SIG-M5 treated with dmso at 0.1 percent for 504 hours (cell line): ENCODE results near the gene NECTIN1.
"Not testable (repeated sequence)": the region's sequence is repeated elsewhere in the genome, so short reads cannot be mapped to it uniquely, and the experiment has no call there.

Source experiments
- DNase-seq: peaks from one replicate; lab custom pipeline; 2025; ENCODE audit not compliant: unreplicated experiment; lab: John Stamatoyannopoulos, UW

The NECTIN1 gene

DNA sequence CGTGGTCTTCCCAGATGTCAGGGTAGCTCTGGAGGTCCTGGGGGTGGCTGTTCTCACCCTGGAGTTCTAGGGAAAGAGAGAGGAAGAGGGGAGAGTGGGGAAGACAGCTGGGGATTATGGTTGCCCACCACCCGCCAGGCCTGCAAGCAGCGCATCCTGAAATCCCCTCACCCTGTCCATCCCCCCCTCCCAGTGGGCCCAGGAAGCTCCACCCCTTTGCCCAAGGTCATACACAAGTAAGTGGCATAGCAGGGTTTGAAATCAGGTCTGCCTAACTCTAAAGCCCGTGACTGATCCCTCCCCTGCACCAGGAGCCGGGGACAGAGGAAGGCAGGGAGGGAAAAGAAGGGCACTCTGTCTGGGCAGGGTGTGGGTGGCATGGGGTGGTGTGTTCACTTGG is 105.3 kb downstream of the NECTIN1 start:
- no peak for DNase-seq

DNA sequence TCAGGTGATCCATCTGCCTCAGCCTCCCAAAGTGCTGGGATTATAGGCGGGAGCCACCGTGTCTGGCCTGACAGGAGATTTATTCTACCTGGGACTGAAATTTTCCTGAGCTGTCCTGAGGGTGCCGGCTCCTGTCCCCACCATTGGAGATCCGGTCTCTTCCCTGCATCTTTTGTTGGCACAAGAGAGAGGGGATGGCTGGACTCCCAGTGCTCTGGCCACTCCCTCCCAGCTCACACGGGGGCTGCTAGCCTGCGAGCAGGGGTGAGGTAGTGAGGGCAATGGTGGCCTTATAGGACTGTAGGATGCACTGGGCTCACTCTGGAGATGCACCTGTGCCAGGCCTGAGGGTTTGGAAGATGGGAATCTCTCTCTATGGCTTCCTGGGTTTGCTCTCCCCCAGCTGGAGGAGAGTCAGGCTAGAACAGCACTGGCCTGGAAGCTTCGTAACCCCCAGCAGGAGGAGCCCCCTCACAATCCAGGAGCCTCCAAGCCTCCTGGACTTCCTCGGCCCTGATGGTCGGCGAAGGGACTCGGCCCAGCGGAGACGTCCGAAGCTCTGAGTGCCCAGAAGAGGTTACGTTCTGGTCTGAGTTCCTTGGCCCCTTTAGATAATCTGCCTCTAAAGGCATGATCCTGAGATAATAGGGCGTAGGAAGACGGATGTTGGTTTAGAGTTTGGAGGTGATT is 106.4 kb downstream of the NECTIN1 start:
- DNase-seq = no peak

DNA sequence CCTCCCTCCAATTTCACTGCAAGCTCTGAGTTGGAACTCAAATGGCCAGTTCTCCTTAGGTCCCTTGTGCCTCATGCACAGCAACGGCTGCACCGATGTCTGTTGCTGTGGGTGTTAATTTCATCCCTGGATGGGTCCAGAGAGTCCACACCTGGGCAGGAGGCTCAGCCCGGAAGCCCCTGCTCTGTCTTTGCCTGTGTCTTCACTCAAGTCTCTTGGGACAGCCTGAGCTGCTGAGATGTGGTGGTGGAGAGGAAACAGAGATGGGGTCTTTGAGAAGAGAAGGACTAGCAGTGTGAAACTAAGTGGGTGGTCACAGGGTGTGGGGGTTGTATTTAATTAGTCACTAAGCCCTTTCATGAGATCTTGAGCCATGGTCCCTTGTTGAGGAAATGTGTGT is 109.3 kb downstream of the NECTIN1 start:
- no peak for DNase-seq

DNA sequence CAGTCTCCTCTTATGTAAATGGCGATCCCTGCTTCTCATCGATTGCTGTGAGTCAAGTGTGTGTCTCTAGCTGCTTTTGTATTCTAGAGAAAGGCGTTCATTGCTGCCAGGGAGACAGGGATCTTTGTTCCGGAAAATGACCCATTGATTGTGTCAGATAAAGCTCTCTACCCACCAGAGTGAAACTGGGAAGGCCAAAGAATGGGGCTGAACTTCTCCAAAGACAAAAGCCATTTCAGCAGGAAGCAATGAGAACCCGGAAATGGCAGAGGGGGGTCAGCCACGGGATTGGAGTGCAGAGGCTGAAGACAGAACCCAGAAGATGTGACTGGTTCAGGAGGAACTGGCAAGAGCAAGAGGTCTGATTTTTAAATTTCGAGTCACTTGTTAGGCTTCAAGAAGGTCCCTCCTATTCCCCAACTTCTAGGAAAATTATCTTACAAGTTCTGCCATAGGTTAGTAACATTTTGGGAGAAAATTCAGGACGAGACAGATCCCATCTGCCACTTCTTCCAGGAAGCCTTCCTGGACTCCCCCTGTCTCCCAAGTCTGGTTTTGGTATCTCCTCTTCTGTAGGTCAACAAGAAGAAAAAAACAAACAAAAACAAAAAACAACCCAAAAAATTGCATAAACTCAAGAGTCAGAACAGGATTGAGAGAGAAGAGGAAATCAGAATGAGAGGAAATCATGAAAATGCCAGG is 110.6 kb downstream of the NECTIN1 start:
- peak; percentile 13 for DNase-seq

DNA sequence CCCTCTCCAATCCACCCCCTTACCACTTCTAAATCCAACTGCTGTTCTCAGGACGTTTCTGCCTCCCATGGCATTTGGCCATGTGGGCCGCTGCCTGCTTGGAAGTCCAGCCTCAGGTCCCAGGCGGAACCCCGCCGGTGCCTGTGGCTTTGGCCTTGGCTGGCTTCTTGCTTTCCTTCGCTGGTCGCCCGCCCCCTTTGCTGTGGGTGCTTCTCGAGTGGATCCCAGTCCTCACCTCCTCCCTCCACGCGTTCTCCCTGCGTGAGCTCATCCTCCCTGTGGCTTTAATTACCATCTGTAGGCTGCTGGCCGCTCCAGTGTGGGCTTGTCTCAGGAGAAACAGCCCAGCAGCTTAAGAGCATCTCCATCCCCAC is 111.7 kb downstream of the NECTIN1 start:
- no peak for DNase-seq

DNA sequence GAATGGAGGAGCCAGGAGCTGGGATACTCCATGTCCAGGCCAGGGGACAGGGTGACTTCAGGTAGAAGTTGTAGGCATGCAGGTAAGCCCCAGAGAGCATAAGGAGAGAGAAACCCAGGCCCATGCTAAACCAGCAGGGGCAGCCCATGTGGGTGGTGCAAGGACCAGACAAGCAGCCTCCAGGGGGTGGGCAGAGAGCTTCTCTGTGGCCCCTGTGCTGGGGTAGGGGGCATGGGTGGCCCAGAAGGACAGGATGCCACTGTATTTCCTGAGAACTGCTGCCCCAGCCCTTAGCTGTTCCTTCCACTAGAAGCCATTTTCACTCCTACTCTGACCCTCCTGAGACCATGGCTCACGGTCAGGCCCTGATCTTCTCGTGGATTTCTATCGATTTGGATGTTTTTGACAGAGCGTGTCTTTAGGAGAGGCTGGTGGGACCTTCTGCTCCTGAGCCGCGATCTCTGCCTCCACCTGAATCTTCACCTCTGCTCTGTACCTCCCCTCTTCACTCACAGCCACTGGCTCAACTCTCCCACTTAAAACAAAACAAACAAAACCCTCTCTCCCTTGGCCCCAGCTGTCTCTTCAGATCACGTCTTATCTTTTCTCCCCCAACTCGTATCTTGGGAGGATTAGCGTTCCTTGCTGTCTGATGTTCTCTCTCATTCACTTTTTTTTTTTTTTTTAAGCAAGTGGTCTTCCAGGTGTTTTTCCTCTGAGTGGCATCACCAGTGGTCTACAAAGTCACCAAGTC is 112.2 kb downstream of the NECTIN1 start:
- DNase-seq = no peak

DNA sequence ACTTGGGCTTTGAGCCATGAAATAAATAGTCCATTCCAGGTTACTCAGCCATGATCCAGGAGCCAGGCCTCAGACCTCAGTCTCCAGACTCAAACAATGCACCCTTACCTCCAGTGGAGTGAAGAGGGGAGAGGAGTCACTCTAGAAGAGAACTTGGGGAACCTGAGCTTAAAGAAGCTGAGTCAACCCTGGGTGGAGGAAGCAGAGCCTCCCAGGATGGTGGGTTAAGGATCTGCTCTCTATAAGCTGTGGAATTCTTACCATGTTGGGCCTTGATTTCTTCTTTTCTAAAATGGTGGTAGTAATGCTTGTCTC is 113.2 kb downstream of the NECTIN1 start:
- DNase-seq = no peak

DNA sequence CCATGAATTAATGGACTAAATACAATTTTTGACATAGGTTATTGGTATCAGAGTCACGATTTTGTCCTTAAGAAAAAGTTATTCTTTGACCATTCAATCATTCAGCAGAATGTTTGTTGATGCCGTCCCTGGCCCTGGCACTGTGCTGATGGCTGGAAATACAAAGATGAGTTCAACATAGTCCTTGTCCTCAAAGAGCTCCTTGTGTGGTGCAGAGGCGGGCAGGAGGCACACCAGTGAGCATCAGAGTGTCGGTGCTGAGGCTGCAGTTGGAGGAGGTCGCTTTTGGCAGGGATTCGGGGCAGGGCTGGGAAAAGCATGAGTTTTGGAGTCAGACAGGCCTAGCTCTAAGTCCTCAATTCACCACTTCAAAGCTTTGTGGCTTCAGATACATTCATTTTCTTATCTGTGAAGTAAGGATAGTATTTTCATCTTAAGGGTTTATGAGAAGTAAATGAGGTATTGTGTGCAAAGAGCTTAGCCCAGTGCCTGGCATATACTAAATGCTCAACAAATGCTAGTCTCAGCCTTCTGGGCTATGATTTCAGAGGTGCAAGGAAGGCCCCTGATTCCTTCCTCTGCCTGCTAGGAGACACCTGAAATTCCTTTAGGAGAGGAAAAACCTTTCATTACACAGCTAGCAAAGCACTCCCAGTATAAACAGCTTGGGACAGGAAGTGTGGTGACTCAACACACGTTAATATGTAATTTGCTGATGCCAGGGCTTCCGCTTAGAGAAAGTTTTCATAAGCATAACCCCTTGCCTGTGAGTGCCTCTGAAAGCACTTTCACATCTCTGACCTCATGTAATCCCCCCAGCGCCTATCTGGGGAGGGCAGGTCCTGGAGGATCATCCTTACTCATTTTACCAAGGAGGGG is 113.8 kb downstream of the NECTIN1 start:
- DNase-seq = no peak

DNA sequence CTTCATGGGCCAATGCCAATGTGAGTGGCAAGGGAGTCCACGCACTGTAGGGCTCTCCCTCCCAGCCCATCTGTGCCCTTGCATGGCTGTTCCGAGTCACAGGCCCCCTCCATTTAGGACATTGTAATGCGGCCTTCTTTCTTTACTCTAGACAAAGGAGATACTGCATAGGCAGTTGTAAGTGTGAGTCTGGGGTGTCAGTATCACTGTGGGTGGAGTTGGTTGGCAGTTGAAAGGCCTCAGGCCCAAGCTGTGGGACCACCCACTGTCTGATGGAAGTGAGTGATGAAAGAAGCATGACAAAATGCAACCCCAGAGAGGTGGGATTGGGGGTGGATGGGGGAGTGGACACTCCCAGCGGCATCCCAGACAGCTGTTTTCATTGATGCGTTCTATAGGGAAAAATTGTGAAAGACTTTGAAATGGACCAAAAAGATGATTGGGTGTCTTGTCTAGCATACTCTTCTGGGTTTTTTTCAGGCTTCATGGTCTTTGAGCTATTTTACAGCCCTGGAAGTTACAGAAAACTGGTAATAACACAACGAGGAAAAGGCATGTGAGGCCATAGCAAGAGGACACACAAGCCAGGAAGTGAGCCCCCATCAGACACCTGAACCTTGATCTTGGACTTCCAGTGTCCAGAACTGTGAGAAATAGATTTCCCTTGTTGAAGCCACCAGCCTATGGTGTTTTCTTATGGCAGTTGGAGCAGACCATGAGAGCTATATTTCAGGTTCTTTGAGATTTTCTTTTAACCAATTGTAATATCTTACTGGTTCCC is 114.6 kb downstream of the NECTIN1 start:
- DNase-seq = no peak

DNA sequence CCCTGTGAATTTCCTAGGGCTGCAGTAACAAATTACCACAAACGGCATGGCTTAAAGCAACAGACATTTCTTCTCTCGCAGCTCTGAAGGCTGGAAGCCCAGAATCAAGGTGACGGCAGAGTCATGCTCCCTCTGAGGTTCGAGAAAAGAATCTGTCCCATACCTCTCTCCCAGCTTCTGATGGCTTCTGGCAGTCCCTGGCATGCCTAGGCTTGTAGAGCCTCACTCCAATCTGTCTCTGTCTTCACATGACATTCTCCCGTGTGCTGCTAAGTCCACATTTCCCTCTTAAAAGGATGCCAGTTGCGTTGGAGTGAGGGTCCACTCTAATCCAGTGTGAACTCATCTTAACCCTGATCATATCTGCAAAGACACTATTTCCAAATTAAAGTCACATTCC is 116.2 kb downstream of the NECTIN1 start:
- DNase-seq = no peak

DNA sequence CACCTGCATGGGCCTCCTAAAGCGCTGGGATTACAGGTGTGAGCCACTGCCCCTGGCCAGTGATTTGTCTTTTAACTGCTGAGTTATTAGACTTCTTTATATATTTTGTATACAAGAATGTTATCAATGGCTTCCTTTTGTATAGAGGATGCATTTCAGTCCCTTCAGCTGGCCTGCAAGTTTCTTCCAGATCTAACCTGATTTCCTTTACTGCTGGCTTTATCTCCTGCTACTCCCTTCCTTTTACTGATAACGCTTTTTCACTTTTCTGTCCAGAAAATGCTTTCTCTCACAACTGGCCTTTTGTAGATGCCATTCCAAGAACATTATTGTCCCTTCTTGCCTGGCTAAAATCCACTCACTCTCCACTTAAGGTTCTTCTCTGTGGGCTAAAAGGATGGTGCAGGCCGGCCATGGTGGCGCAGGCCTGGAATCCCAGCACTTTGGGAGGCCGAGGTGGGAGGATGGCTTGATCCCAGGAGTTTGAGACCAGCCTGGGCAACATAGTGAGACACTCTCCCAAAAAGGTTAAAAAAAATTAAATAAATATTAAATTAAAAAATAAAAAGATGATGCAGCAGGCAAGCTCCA is 118.1 kb downstream of the NECTIN1 start:
- no peak for DNase-seq

DNA sequence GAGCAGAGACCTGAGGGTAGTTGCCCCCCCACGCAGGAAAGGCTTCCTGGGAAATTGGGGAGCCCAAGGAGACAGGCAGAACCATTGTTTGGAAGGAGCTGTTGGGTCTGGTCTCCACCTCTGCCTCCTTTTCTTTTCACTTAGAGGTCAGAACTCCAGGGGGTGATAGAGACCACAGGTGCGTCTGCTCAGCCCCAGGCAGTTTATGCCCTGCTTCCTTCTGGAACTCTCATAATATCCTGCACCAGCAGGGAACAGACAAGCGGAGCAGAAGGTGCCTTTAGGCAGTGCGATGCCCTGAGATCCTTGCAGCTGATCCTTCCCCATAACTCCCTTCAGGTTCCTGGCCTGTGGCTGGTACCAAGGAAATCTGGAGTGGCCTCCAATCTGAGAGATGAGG is 120.2 kb downstream of the NECTIN1 start:
- DNase-seq = no peak

DNA sequence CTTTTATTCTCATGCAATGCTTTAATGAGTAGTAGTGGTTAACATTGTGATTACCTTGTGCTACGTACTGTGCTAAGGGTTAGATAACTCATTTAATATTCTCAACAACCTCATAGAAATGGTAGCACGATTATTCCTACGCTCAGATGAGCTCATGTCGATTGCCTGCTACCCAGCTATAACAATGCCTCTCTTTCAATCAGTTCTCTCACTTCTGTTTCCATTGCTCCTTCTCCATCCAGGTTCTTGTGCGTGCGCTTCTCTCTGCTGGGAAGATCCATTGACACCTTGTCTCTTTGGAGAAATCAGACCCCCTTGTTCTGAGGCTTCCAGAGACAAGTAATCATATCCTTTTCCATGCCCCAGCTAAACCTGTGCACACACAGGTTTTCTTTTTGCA is 120.8 kb downstream of the NECTIN1 start:
- DNase-seq = no peak

DNA sequence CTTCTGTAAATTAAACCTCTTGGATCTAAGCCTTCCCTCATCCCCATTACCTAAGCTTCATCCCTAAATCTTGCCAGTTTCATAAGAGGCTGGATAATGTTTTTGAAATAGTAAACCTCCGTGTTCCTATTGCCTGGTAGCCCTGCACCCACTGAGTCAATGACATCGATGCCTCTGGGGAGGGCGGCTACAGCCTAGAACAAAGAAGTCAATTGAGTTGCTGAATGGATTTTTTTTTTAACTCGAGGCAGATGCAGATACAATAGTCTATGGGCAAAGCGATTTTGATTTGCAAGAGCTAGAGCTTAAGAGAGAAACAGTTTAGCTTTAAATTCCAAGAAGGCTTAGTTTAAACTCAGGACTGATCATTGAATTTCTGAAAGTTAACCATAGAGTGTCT is 121.3 kb downstream of the NECTIN1 start:
- no peak for DNase-seq

DNA sequence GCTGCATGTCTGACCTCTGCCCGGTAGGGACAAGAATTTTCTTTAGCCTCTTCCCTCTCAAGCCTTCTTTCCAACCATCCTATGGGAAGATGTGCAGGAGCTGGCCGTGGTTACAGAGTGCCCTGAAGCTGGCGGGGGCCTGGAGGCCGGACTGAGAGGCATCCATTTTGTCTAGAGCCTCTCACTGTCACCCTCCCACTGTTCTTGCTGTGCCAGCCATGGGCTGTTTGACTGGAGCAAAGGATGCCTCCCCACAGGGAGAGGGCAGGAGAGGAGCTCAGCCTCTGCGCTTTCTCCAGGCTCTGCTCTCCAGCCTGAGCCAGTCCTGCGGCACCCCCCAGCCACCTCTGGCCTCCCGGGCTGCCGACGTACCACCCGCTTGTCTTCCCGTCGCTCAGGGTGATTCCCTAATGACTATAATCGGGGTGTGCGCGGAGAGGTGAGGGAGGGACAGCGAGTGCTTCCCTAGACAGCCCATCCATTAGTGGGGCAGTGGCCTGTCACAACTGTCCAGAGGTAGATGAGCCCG is 123.8 kb downstream of the NECTIN1 start:
- DNase-seq = no peak

DNA sequence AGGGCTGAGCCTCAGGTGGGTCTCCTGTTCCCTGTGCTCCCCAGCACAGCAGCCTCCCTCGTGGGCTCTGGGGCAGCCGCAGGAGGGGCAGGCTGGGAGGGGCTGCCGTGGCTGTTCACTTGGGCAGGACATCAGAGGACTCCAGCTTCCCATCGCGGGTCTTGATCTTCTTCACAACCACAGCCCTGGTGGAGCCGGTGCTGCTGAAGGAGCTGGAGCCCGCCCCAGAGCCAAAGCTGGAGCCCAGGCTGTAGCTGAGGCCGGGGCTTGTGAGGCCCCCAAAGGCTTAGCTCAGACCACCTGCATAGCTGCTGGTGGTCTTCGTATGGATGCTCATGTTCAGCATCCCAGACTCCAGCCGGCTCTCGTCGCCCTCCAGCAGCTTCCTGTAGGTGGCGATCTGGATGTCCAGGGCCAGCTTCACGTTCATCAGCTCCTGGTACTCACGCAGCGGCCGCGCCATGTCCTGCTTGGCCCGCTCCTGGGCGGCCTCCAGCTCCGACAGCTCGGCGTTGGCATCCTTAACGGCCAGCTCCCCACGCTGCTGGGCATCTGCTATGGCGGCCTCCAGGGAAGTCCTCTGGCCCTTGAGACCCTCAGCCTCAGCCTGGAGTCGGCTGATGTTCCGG is 126.1 kb downstream of the NECTIN1 start:
- no peak for DNase-seq

DNA sequence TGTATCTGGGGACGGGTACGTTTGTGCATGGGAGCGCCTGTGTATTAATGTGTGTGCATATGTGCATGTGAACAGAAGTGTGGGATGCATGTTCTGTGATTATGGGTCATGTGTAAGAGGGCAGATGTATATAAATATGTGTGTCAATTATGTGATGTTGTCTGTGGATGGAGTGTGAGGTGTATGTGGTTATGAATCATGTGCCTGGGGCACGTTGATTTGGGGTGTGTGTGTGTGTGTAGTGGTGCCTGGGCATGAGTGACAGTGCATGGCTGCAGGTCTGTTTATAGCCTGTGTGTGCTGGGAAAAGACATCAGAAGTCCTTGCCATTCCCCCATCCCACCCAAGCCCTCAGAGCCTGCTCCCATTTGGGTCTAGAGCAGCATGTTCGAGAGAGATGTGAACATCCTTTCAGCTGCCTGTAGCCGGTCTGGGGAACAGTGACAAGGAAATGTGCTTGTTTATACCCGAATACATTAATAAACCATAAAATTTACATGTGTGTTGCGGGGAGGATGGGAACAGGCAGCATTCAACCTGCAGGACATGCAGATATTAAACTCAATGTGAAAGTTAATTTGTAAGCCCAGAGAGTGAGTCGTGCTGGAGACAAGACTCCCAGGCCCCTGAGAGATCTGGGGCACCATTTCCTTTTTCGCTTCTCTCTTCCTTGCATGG is 129.0 kb downstream of the NECTIN1 start:
- no peak for DNase-seq

DNA sequence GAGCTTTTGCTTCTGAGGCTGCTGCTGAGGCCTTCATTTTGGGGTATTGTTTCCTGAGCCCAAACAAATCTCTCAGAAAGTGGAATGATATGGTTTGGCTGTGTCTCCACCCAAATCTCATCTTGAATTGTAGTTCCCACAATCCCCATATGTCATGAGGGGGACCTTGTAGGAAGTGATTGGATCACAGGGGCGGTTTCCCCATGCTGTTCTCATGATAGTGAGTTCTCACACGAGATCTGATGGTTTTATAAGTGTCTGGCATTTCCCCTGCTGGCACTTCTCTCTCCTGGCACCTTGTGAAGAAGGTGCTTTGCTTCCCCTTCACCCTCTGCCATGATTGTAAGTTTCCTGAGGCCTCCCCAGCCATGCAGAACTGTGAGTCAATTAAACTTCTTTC is 133.1 kb downstream of the NECTIN1 start:
- not testable (repeated sequence) for DNase-seq

DNA sequence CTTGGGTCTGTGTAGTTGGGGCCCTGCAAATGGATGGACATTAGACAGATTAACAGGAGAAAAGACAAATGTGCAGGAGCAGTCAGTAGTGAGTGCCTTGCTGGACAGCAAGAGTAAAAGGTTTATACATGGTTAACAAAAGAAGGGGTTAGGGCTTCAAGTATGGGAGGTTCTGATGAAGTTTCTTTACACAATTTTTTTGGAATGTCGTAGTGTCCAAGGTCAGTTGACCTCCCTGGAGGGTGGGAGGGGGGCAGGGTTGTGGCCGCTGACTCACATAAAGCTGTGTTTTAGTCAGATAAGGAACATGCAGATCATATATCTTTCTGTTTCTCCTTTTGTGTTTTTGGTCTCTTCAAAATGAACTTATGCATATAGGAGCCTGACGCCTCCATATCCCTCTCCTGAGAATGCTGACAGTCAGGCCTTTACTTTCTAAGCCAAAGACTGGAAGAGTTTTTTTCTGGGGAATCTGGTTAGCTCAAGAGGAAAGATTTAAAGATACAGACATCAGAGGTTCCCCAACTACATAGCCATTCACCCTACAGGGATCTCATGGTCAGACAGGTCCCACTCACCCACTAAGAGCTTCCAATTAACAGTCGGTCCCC is 134.3 kb downstream of the NECTIN1 start:
- DNase-seq = no peak
